ENCODE results near the gene SEMA7A. TPM values are rescaled to one million over a fixed set of nuclear protein-coding genes. Genes with fewer than 3 reads are reported as not detected.

Gene SEMA7A
- total RNA-seq, 2 donors from 2014 or later: 1.8 to 2.0 TPM

- H3K9me3 ChIP-seq: no peaks in the 10 kb centered on the region
- no peak for DNase-seq
- no peak overlapping the region for H3K27ac ChIP-seq
- no peaks in the 10 kb centered on the region for H3K27me3 ChIP-seq
- no peak overlapping the region for H3K9ac ChIP-seq (ENCODE audit: low read depth in 2 of 2, low read length in 2 of 2)
- intact Hi-C loops (cut with DNase I): no loop called here
- H3K4me1 ChIP-seq: no peaks in the 10 kb centered on the region
- H3K4me3 ChIP-seq: no peak overlapping the region
- H3K36me3 ChIP-seq: no peaks in the 10 kb centered on the region
- TF ChIP-seq CTCF (IDR thresholded peaks at IDR 0.05): no peak
These were observed 21.6 kb downstream of the SEMA7A start for GRCh38 chr15:74412159-74412558.

- DNase-seq: no peak
- no peak overlapping the region for H3K4me3 ChIP-seq
- no peaks in the 10 kb centered on the region for H3K27me3 ChIP-seq
- H3K27ac ChIP-seq: no peak overlapping the region
- no peaks in the 10 kb centered on the region for H3K36me3 ChIP-seq
- TF ChIP-seq CTCF (IDR thresholded peaks at IDR 0.05): no peak
- no peaks in the 10 kb centered on the region for H3K4me1 ChIP-seq
- intact Hi-C loops (cut with DNase I): no loop called here
- no peak overlapping the region for H3K9ac ChIP-seq (ENCODE audit: low read depth in 2 of 2, low read length in 2 of 2)
- H3K9me3 ChIP-seq: no peaks in the 10 kb centered on the region
These were observed 22.1 kb downstream of the SEMA7A start for GRCh38 chr15:74411686-74412085.

- TF ChIP-seq CTCF (IDR thresholded peaks at IDR 0.05): no peak
- Histone ChIP-seq H3K27ac (no peak overlapping the region), H3K4me1 (no peaks in the 10 kb centered on the region), H3K9ac (ENCODE audit: low read depth in 2 of 2, low read length in 2 of 2) (no peak overlapping the region), H3K9me3 (no peaks in the 10 kb centered on the region), H3K27me3 (no peaks in the 10 kb centered on the region), H3K4me3 (no peak overlapping the region), H3K36me3 (no peaks in the 10 kb centered on the region)
- intact Hi-C loops (cut with DNase I): no loop called here
- DNase-seq: no peak
These were observed 23.3 kb downstream of the SEMA7A start for GRCh38 chr15:74410502-74410901.

- H3K27me3 ChIP-seq: no peaks in the 10 kb centered on the region
- no peak for DNase-seq
- no peak for TF ChIP-seq CTCF (IDR thresholded peaks at IDR 0.05)
- H3K27ac ChIP-seq: no peak overlapping the region
- H3K4me3 ChIP-seq: no peak overlapping the region
- no peak overlapping the region for H3K9ac ChIP-seq (ENCODE audit: low read depth in 2 of 2, low read length in 2 of 2)
- intact Hi-C loops (cut with DNase I): no loop called here
- H3K36me3 ChIP-seq: no peaks in the 10 kb centered on the region
- H3K4me1 ChIP-seq: no peaks in the 10 kb centered on the region
- no peaks in the 10 kb centered on the region for H3K9me3 ChIP-seq
These were observed 24.5 kb downstream of the SEMA7A start for GRCh38 chr15:74409225-74409624.

- H3K27ac ChIP-seq: no peak overlapping the region
- TF ChIP-seq CTCF (IDR thresholded peaks at IDR 0.05): no peak
These were observed 24.9 kb downstream of the SEMA7A start for GRCh38 chr15:74408815-74409214.

GRCh38 chr15:74408385-74408784, 25.4 kb downstream of the SEMA7A start:
- Histone ChIP-seq H3K4me1 (no peaks in the 10 kb centered on the region), H3K4me3 (no peak overlapping the region), H3K9me3 (no peaks in the 10 kb centered on the region), H3K27ac (no peak overlapping the region), H3K36me3 (no peaks in the 10 kb centered on the region), H3K27me3 (no peaks in the 10 kb centered on the region), H3K9ac (ENCODE audit: low read depth in 2 of 2, low read length in 2 of 2) (no peak overlapping the region)
- intact Hi-C loops (cut with DNase I): no loop called here
- DNase-seq: no peak
- TF ChIP-seq CTCF (IDR thresholded peaks at IDR 0.05): no peak

More at GRCh38 chr15:74408815-74409214, 24.9 kb downstream of the SEMA7A start:
- intact Hi-C loops (cut with DNase I): no loop called here
- Histone ChIP-seq H3K9me3 (no peaks in the 10 kb centered on the region), H3K4me1 (no peaks in the 10 kb centered on the region), H3K9ac (ENCODE audit: low read depth in 2 of 2, low read length in 2 of 2) (no peak overlapping the region), H3K36me3 (no peaks in the 10 kb centered on the region), H3K27me3 (no peaks in the 10 kb centered on the region), H3K4me3 (no peak overlapping the region)
- no peak for DNase-seq
